GM12873 (cell line): ENCODE data around the gene HAPLN2.

ENCODE experiments used
- CTCF ChIP-seq: IDR thresholded peaks from 2 replicates; pipeline ENCODE4 v1.5.1; 2012; ENCODE audit warnings: low read depth, mild to moderate bottlenecking, moderate library complexity, low read length, control low read depth; ENCODE audit not compliant: insufficient read depth; ENCODE audit errors: missing control alignments

HAPLN2 gene

DNA sequence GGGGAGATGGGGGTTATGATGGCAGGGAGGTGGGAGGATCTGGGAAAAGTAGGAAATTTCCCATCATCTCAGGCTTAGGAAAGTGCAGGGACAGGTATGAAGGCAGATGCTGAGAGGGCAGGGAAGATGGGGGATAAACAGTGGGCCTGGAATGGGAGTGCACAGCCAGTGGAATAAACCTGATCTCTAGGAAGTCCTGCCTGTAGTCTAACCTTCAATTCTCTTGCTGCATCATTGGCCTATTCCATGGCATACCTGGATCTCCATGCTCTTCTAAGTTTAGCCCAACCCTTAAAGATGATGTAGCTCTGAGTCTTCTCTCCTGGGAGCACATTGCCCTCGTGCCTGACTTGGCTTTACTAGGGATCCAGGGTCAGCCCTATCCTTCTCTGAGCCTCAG, 25.4 kb downstream of the HAPLN2 start:
- TF ChIP-seq CTCF, result no peak

DNA sequence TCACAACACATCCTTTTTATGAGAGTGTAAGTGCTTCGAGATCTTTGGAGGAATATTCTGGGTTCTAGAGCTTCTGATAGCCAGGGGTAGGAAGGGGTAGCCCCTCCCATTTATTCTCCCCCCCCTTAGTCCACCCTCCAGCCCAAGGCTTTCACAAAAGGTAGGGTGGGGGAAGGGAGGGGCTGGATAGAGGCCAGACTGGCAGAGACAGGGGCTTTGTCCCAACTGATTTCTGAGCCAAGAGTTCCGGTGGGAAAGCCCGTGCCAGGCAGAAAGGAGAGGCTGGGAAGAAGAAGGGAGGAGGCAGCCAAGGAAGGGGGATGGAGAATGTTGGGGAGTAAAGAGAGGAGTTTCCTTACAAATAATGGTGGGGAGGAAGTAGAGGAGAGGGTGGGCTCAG, 25.8 kb downstream of the HAPLN2 start:
- no peak for TF ChIP-seq CTCF

DNA sequence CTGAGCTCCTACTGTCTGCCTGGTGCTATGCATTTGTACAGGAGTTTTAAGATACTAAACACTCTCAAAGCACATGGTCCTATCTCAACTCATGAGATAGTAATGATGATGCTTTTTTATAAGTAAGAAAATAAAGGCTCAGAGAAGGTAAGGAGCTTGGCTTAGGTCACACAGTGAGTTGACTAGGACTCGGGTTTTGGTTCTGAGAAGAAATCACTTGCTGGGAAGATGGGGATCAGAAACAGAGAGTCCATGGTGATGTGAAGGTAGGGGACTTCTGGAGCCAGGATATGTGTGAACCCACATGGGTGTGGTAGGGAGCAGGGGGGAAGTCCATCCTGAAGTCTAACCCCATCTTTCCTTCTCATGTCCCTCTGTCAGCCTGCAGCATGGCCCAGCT, 26.5 kb downstream of the HAPLN2 start:
- TF ChIP-seq CTCF, result no peak

DNA sequence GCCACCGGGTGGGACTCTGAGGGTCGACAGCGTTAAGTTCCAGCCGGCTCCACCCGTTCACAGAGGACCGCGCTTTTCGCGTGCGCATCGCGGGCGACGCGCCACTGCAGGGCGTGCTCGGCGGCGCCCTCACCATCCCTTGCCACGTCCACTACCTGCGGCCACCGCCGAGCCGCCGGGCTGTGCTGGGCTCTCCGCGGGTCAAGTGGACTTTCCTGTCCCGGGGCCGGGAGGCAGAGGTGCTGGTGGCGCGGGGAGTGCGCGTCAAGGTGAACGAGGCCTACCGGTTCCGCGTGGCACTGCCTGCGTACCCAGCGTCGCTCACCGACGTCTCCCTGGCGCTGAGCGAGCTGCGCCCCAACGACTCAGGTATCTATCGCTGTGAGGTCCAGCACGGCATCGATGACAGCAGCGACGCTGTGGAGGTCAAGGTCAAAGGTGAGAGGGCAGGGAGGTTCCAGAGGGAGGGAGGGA, 27.6 kb downstream of the HAPLN2 start:
- no peak for TF ChIP-seq CTCF

GRCh38 chr1:156647351-156647750, 28.1 kb downstream of the HAPLN2 start:
- no peak for TF ChIP-seq CTCF

- no peak for TF ChIP-seq CTCF
These were observed 29.3 kb downstream of the HAPLN2 start for GRCh38 chr1:156648496-156648895.

DNA sequence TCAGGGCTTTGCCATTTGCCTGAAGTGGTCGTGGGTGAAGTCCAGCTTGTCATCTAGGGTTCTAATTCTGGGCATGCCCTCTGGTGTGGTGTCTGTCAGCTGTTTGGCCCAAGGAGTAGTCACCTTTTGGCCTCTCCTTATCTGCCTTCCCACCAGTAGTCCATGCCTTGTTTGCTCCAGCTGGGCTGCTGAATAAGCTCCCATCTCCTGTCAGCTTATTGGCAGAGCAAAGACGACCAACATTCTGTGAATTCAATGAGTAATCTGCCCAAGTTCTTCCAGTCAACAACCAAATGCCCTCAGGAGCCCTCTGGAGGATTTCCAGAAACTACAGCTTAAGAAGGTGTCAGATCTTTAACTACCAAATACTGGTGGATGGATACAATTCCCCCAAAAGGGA, 29.7 kb downstream of the HAPLN2 start:
- no peak for TF ChIP-seq CTCF
